GM21786 (cell line): Measurements from ENCODE around the gene PRUNE2.

Experiments
- ATAC-seq: cut with Tn5 transposase; IDR thresholded peaks from one replicate; pipeline ENCODE4 v1.9.1; 2021; ENCODE audit not compliant: unreplicated experiment

Gene PRUNE2

DNA sequence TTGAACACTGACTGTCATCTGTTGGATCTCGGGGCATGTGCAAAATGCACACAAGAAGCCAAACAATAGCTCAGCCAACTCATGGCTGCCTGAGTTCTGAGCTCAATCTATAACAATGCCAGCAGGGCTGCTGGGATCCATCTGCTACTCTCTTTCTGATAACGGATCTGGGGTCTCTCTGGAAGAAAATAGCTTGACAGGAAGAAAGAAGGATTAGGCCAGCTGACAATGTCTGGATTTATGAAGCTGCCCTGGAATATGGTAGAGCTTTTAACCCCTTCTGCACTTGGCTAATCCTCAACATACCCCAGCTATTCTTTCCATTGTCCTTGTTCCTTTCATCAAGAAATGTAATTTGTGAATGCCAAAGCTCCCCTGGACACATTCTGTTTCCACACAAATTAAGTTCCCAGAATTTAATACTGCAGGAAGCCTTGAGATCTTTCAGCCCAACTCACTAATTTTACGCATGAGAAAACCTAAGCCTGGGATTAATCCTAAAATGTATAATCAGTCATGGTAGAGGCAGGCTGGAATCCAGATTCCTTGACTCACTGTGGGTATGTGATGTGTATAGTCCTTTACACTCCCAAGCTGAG is 204.4 kb downstream of the PRUNE2 start:
- no peak for ATAC-seq

DNA sequence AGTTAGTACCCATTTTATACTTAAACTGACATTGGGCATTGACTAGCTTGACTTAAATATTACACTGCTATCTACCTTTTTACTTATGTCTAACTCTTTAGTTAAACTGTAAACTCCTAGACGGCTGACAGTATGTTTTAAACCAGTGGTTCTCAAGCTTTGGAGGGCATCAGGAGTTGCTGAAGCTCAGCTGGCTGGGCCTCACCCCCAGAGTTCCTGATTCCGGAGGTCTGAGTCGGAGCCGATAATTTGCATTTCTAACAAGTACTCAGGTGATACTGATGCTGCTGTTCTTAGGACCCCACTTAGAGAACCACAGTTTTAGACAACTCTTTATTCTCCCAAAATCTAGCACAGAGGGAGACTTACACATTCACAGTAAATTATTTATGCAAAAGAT is 205.0 kb downstream of the PRUNE2 start:
- no peak for ATAC-seq

DNA sequence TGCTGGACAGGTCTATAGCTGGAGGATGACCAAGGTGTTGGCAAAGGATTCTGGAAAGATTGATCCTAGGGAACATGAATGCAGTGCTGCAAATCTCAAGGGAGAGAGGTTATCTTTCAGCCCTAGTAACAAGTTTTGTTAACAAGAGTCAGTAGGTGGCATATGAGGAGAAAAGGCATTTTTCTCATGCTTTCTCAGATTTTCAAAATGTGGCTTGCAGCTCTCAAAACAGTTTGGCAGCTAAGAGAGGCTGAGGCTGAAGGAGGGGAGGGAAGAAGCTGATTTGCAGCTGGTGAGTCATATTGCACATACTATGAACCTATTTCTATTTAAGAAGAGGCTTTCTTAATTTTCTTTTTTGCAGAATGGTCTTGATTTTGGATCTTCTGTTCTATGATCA is 205.9 kb downstream of the PRUNE2 start:
- ATAC-seq: no peak

GRCh38 chr9:76697554-76697953 is 208.4 kb downstream of the PRUNE2 start:
- ATAC-seq: no peak

DNA sequence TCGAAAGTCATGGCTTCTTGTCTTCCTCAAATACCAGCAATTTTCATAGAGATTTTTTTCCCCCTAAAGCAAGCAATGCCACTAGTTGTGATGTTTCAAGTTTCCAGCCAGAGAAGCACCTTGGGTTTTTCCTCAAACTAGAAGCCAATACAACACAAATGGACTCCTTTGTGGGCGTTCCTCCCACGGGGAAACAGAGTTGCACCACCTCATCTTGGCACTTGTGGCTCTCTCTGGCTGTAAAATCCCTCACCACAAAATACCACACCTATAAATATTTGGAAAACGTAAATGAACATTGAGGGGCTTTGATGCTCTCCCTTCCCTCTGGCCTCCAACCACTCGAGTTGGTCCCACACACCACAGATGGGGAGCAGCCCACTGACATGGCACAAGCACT is 208.8 kb downstream of the PRUNE2 start:
- ATAC-seq: no peak

DNA sequence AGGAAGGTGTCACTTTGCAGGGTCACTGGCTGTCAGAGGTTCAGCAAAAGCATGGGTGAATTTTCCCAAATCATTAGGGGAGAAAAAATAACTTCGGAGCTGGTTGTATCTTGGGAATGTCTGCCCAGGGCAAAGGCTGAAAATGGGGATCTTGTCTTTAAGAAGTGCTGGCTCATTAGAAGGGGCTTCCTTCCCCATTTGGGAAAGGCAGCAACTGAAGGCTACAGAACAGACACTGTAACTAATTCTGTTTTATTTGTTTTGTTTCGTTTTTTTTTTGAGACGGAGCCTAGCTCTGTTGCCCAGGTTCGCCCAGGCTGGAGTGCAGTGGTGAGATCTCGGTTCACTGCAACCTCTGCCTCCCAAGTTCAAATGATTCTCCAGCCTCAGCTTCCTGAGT is 212.0 kb downstream of the PRUNE2 start:
- ATAC-seq: no peak

GRCh38 chr9:76692458-76693129 is 213.3 kb downstream of the PRUNE2 start:
- ATAC-seq: no peak

GRCh38 chr9:76691517-76692313 is 214.2 kb downstream of the PRUNE2 start:
- ATAC-seq: no peak

DNA sequence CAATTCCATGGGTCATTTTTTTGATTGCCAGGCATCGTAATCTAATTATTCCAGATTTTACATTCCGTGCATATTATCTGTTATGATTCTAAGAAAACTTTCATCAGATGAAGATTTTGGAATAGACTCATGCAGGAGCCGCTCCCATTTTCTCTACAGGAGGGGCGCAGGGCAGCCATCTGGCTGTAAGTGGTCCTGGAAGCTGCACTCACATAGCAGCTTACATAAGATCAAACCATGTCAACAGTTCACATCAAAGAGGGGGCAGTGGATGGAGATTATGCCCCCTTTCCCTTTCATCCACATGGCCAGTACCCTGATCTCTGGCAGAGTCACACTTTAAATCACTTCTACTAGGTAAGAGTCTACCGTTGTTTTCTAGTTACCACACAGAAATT is 214.9 kb downstream of the PRUNE2 start:
- no peak for ATAC-seq

- no peak for ATAC-seq
These were observed 215.5 kb downstream of the PRUNE2 start for GRCh38 chr9:76690246-76690972.

- ATAC-seq: no peak
These were observed 217.3 kb downstream of the PRUNE2 start for GRCh38 chr9:76688471-76689238.

DNA sequence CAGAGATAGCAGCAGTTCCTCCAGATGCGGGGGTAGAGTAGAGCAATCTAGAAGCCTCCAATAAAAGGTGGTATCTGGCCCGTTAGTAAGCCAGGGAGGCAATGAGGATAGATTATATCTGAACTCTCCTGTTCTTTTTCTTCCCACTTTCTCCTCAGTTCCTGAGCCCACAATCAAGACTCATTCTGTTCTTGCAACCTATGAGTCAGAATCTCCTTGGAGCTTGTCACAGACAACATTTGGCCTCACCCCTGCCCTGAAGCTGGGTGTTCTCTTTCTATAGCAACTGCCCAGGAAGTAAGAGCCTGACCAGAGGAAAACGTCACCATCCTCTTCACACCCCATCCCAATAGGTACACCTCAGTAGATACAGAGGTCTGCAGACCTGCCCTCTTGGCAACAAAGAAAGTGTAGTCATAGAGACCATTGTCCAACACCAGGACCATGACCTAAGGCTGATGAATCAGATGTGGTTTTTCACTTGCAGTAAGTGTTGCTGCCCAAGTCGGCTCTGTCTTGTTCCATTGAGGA is 218.0 kb downstream of the PRUNE2 start:
- ATAC-seq: no peak

GRCh38 chr9:76686756-76687155 is 219.2 kb downstream of the PRUNE2 start:
- no peak for ATAC-seq

- no peak for ATAC-seq
These were observed 221.7 kb downstream of the PRUNE2 start for GRCh38 chr9:76684213-76684612.

- no peak for ATAC-seq
These were observed 224.4 kb downstream of the PRUNE2 start for GRCh38 chr9:76681556-76681955.

DNA sequence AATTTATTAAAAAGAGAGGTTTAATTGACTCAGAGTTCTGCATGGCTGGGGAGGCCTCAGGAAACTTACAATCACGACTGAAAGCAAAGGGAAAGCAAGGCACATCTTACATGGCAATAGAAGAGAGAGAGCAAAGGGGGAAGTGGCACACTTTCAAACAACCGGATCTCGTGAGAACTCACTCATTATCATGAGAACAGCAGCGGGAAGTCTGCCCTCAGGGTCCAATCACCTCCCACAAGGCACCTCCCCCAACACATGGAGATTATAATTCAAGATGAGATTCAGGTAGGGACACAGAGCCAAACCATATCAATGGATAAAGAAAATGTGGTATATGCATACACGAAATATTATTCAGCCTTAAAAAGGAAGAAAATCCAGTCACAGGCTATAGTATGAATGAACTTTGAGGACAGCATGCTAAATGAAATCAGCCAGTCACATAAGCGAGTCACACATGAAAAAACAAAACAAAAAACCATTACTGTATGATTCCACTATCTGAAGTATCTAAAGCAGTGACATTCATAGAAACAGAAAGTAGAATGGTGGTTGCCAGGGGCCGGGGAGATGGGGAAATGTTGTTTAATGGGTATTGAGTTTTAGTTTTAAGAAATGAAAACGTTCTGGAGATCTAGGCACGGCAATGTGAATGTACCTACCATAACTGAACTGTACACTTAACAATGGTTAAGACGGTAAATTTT is 225.0 kb downstream of the PRUNE2 start:
- no peak for ATAC-seq

DNA sequence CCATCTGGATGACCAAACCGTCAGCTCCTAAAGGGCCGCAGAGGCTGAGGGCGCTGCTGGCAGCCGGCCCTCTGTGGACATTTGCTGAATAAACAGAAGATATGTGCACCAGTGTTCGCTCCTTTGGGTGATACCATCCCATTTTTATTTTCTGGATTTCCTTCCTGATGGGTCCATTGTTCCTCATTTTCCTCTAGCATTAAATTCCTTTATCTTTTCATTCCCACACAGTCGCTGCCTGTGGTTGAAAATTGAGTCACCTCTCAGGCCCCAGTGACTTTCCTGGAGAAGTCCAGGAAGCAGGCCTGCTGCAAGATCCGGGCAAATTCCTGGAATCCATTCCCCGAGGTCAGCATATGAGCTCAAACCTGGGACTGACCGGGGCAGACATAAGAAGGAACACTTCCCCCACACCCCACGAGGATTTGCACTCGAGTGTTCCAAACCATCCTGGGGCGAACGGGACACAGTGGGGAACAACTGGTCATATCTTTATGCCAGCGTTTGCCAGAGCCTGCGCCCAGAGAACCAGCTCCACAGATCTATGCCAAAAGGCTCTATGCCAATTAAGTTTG is 228.3 kb downstream of the PRUNE2 start:
- no peak for ATAC-seq

GRCh38 chr9:76676857-76677256 is 229.1 kb downstream of the PRUNE2 start:
- no peak for ATAC-seq

- no peak for ATAC-seq
These were observed 238.4 kb downstream of the PRUNE2 start for GRCh38 chr9:76667521-76667957.
